AG09319 (cell line): ENCODE data around the gene DCHS1.

Experiments used
- DNase-seq: peaks from one replicate; pipeline ENCODE4 v3.0.0-alpha.2; 2010; ENCODE audit warnings: low read depth; ENCODE audit errors: extremely low read depth
- TF ChIP-seq, protein P1 (sequence below): IDR thresholded peaks from 2 replicates; pipeline ENCODE4 v1.5.1; 2011; ENCODE audit warnings: low read depth, mild to moderate bottlenecking, inconsistent platforms, low read length, moderate library complexity

Gene DCHS1

GRCh38 chr11:6608726-6609501, 46.7 kb downstream of the DCHS1 start:
- DNase-seq, result no peak
- TF ChIP-seq, protein P1, sequence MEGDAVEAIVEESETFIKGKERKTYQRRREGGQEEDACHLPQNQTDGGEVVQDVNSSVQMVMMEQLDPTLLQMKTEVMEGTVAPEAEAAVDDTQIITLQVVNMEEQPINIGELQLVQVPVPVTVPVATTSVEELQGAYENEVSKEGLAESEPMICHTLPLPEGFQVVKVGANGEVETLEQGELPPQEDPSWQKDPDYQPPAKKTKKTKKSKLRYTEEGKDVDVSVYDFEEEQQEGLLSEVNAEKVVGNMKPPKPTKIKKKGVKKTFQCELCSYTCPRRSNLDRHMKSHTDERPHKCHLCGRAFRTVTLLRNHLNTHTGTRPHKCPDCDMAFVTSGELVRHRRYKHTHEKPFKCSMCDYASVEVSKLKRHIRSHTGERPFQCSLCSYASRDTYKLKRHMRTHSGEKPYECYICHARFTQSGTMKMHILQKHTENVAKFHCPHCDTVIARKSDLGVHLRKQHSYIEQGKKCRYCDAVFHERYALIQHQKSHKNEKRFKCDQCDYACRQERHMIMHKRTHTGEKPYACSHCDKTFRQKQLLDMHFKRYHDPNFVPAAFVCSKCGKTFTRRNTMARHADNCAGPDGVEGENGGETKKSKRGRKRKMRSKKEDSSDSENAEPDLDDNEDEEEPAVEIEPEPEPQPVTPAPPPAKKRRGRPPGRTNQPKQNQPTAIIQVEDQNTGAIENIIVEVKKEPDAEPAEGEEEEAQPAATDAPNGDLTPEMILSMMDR, result no peak

DNA sequence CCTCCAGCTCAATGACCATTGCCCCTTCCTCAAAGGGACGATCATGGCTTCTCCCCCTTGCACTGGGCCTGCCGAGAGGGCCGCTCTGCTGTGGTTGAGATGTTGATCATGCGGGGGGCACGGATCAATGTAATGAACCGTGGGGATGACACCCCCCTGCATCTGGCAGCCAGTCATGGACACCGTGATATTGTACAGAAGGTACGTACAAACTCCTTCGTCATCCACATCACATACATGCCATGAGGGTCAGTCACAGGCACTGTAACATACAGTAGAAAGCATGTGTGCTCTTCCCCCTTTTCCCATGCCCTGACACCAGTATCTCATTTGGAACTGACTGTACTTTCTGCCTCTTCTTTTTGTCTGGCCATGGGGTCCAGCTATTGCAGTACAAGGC, 47.6 kb downstream of the DCHS1 start:
- TF ChIP-seq, protein P1, result no peak
- no peak for DNase-seq

GRCh38 chr11:6607190-6607795, 48.3 kb downstream of the DCHS1 start:
- TF ChIP-seq, protein P1, result no peak
- no peak for DNase-seq

GRCh38 chr11:6606471-6607189, 49.0 kb downstream of the DCHS1 start:
- DNase-seq, result peak; percentile 81
- TF ChIP-seq, protein P1, result no peak

GRCh38 chr11:6604790-6605189, 50.8 kb downstream of the DCHS1 start:
- TF ChIP-seq, protein P1, result no peak

GRCh38 chr11:6604081-6604626, 51.5 kb downstream of the DCHS1 start:
- DNase-seq, result peak; percentile 36
- TF ChIP-seq, protein P1, result peak; percentile 36

More at GRCh38 chr11:6604790-6605189, 50.8 kb downstream of the DCHS1 start:
- no peak for DNase-seq
